AG09319 (cell line): ENCODE data around the gene IRS4.

Experiments used
- DNase-seq: peaks from one replicate; pipeline ENCODE4 v3.0.0-alpha.2; 2010; ENCODE audit warnings: low read depth; ENCODE audit errors: extremely low read depth
- CTCF ChIP-seq: IDR thresholded peaks from 2 replicates; pipeline ENCODE4 v1.5.1; 2011; ENCODE audit warnings: low read depth, mild to moderate bottlenecking, inconsistent platforms, low read length, moderate library complexity

Gene IRS4

GRCh38 chrX:108736509-108737479, at the start of gene IRS4:
TSS of gene IRS4 (minus strand) at chrX:108736563.
- no peak for TF ChIP-seq CTCF
- DNase-seq = no peak

- TF ChIP-seq CTCF = no peak
- DNase-seq = no peak
Observed at GRCh38 chrX:108772549-108772948, 36.2 kb upstream of the IRS4 start.

- TF ChIP-seq CTCF = no peak
Observed at GRCh38 chrX:108763559-108763958, 27.2 kb upstream of the IRS4 start.

GRCh38 chrX:108740299-108740774, 4.0 kb upstream of the IRS4 start:
- no peak for DNase-seq
- TF ChIP-seq CTCF = no peak

More at GRCh38 chrX:108763559-108763958, 27.2 kb upstream of the IRS4 start:
- DNase-seq = no peak

- no peak for TF ChIP-seq CTCF
- no peak for DNase-seq
Observed at GRCh38 chrX:108737754-108738153, 1.4 kb upstream of the IRS4 start.

GRCh38 chrX:108735679-108736508, 469 bp downstream of the IRS4 start:
- TF ChIP-seq CTCF = no peak
- no peak for DNase-seq
